ENCODE data around the gene AMFR.

DNA sequence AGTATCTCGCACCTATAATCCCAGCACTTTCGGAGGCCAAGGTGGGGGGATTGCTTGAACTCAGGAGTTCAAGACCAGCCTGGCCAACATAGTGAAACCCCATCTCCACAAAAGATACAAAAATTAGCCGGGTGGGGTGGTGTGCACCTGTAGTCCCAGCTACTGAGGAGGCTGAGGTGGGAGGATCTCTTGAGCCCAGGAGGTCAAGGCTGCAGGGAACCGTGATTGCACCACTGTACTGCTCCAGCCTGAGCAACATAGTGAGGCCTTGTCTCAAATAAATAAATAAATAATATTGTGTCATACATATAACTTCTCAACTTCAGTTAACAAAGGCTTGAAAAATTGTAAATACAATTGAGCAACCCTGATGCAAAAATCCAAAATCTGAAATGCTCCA, 8.2 kb downstream of the AMFR start:
- TF ChIP-seq, protein P1, sequence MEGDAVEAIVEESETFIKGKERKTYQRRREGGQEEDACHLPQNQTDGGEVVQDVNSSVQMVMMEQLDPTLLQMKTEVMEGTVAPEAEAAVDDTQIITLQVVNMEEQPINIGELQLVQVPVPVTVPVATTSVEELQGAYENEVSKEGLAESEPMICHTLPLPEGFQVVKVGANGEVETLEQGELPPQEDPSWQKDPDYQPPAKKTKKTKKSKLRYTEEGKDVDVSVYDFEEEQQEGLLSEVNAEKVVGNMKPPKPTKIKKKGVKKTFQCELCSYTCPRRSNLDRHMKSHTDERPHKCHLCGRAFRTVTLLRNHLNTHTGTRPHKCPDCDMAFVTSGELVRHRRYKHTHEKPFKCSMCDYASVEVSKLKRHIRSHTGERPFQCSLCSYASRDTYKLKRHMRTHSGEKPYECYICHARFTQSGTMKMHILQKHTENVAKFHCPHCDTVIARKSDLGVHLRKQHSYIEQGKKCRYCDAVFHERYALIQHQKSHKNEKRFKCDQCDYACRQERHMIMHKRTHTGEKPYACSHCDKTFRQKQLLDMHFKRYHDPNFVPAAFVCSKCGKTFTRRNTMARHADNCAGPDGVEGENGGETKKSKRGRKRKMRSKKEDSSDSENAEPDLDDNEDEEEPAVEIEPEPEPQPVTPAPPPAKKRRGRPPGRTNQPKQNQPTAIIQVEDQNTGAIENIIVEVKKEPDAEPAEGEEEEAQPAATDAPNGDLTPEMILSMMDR (IDR thresholded peaks at IDR 0.05 in 2 of 3, conservative IDR thresholded peaks at IDR 0.05 in 1 of 3; ENCODE audit: borderline replicate concordance in 1 of 3, insufficient read depth in 1 of 3, low read depth in 2 of 3, low read length in 2 of 3) = no peak
- TF ChIP-seq POLR2A (IDR thresholded peaks at IDR 0.05; ENCODE audit: borderline replicate concordance, extremely low read depth, insufficient read depth, insufficient read length) = no peak
- no peak for TF ChIP-seq JUND (IDR thresholded peaks at IDR 0.05)
- no peak for TF ChIP-seq RAD21 (IDR thresholded peaks at IDR 0.05; ENCODE audit: low read depth)
- TF ChIP-seq, protein P2, sequence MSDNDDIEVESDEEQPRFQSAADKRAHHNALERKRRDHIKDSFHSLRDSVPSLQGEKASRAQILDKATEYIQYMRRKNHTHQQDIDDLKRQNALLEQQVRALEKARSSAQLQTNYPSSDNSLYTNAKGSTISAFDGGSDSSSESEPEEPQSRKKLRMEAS (IDR thresholded peaks at IDR 0.05) = no peak
- no peak for TF ChIP-seq CEBPB (IDR thresholded peaks at IDR 0.05; ENCODE audit: low read depth)
- no peak for TF ChIP-seq ZBTB33 (IDR thresholded peaks at IDR 0.05; ENCODE audit: extremely low read depth, insufficient replicate concordance, low read length)
- TF ChIP-seq TCF7L2 (IDR thresholded peaks at IDR 0.05; ENCODE audit: borderline replicate concordance, extremely low read depth, insufficient read depth, insufficient read length) = no peak
- TF ChIP-seq YY1 (IDR thresholded peaks at IDR 0.05; ENCODE audit: extremely low read depth, insufficient replicate concordance, low read depth, low read length) = no peak
- TF ChIP-seq POLR2AphosphoS5 (IDR thresholded peaks at IDR 0.05; ENCODE audit: low read depth, low read length) = no peak

Data from HCT116 (cell line).